Adipocyte (in vitro differentiated cells): ENCODE data around the gene TUSC2.
"Not testable (repeated sequence)": the region's sequence is repeated elsewhere in the genome, so short reads cannot be mapped to it uniquely, and the experiment has no call there.

Experiments used
- DNase-seq: peaks from one replicate; pipeline ENCODE4 v3.0.0-alpha.2; 2015; ENCODE audit warnings: low read depth
- H3K27me3 ChIP-seq: replicated peaks from 2 replicates; pipeline ENCODE4 v1.7.0; 2013; ENCODE audit warnings: mild to moderate bottlenecking, low read length, moderate library complexity; ENCODE audit not compliant: control insufficient read depth, insufficient read depth
- H3K36me3 ChIP-seq: 2 replicates; pipeline ENCODE4 v1.7.0; 2013; ENCODE audit warnings: low read length, mild to moderate bottlenecking, moderate library complexity; ENCODE audit not compliant: control insufficient read depth, insufficient read depth, severe bottlenecking
- H3K4me1 ChIP-seq: 2 replicates; pipeline ENCODE4 v1.7.0; 2013; ENCODE audit warnings: mild to moderate bottlenecking, low read length, moderate library complexity; ENCODE audit not compliant: control insufficient read depth, insufficient read depth
- H3K4me3 ChIP-seq: 2 replicates; pipeline ENCODE4 v1.7.0; 2013; ENCODE audit warnings: mild to moderate bottlenecking, low read length, moderate library complexity
- H3K9ac ChIP-seq: 2 replicates; pipeline ENCODE4 v1.7.0; 2013; ENCODE audit warnings: mild to moderate bottlenecking, low read length, moderate library complexity
- H3K9me3 ChIP-seq: 2 replicates; pipeline ENCODE4 v1.7.0; 2013; ENCODE audit warnings: mild to moderate bottlenecking, low read length, moderate library complexity; ENCODE audit not compliant: control insufficient read depth

Gene TUSC2

GRCh38 chr3:50287262-50287661 is 40.8 kb downstream of the TUSC2 start:
- H3K9ac ChIP-seq, result no peak overlapping the region
- no peak overlapping the region for H3K4me3 ChIP-seq
- no peak for DNase-seq
- no peaks in the 10 kb centered on the region for H3K9me3 ChIP-seq
- peaks cover 43% of the 10 kb centered on the region for H3K36me3 ChIP-seq
- peaks cover 7% of the 10 kb centered on the region for H3K4me1 ChIP-seq
- H3K27me3 ChIP-seq, result no peaks in the 10 kb centered on the region

GRCh38 chr3:50286322-50287227 is 41.4 kb downstream of the TUSC2 start:
- H3K27me3 ChIP-seq, result no peaks in the 10 kb centered on the region
- no peaks in the 10 kb centered on the region for H3K9me3 ChIP-seq
- peaks cover 6% of the 10 kb centered on the region for H3K4me1 ChIP-seq
- H3K4me3 ChIP-seq, result no peak overlapping the region
- peaks cover 43% of the 10 kb centered on the region for H3K36me3 ChIP-seq
- no peak overlapping the region for H3K9ac ChIP-seq
- DNase-seq, result no peak

DNA sequence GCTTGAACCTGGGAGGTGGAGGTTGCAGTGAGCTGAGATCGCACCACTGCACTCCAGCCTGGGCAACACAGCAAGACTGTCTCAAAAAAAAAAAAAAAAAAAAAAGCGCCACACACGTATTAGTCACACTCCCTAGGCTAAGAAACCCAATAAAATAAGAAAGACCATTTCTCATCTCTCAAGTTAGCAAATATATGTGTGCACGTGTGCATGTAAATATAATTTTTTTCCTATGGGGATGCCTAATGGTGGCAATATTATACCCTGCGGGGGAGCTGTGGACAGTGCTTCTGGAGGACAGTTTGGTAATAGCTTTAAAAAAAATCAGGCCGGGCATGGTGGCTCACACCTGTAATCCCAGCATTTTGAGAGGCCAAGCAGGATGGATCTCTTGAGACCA is 43.9 kb downstream of the TUSC2 start:
- not testable (repeated sequence) for H3K9ac ChIP-seq, H3K4me3 ChIP-seq, DNase-seq, H3K9me3 ChIP-seq, H3K27me3 ChIP-seq, H3K4me1 ChIP-seq
- peaks cover 26% of the 10 kb centered on the region for H3K36me3 ChIP-seq

- Histone ChIP-seq H3K36me3 (no peaks in the 10 kb centered on the region), H3K9me3 (no peaks in the 10 kb centered on the region), H3K27me3 (peaks cover 1% of the 10 kb centered on the region), H3K4me3 (no peak overlapping the region), H3K9ac (no peak overlapping the region), H3K4me1 (no peaks in the 10 kb centered on the region)
- DNase-seq, result no peak
Observed at GRCh38 chr3:50279255-50280016, 48.6 kb downstream of the TUSC2 start.

GRCh38 chr3:50278880-50279224 is 49.2 kb downstream of the TUSC2 start, which contains the start of gene LSMEM2:
LSMEM2 (plus strand) TSS chr3:50279087; CDS start chr3:50279114, 27 bp downstream.
- Histone ChIP-seq H3K9me3 (no peaks in the 10 kb centered on the region), H3K9ac (no peak within 1 kb of the TSS), H3K4me3 (no peak within 1 kb of the TSS), H3K27me3 (peaks cover 4% of the 10 kb centered on the region), H3K36me3 (no peaks in the 10 kb centered on the region), H3K4me1 (no peaks in the 10 kb centered on the region)
- DNase-seq, result no peak

- Histone ChIP-seq H3K9me3 (no peaks in the 10 kb centered on the region), H3K4me3 (no peak overlapping the region), H3K27me3 (peaks cover 7% of the 10 kb centered on the region), H3K36me3 (no peaks in the 10 kb centered on the region), H3K9ac (no peak overlapping the region), H3K4me1 (no peaks in the 10 kb centered on the region)
- DNase-seq, result no peak
Observed at GRCh38 chr3:50278123-50278879, 49.7 kb downstream of the TUSC2 start.

DNA sequence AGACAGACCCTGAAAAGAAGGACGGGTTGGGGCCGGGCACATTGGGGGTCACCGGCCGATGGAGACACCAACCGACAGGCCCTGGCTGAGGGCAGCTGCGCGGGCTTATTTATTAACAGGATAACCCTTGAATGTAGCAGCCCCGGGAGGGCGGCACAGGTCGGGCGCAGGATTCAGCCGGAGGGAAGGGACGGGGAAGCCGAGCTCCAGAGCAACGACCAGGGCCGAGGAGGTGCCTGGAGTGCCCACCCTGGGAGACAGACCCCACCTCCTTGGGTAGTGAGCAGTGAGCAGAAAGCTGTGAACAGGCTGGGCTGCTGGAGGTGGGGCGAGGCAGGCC is 51.3 kb downstream of the TUSC2 start:
- no peaks in the 10 kb centered on the region for H3K9me3 ChIP-seq
- DNase-seq, result no peak
- no peak overlapping the region for H3K4me3 ChIP-seq
- H3K4me1 ChIP-seq, result no peaks in the 10 kb centered on the region
- peaks cover 7% of the 10 kb centered on the region for H3K27me3 ChIP-seq
- H3K9ac ChIP-seq, result no peak overlapping the region
- H3K36me3 ChIP-seq, result no peaks in the 10 kb centered on the region

- Histone ChIP-seq H3K9me3 (no peaks in the 10 kb centered on the region), H3K4me1 (no peaks in the 10 kb centered on the region), H3K36me3 (no peaks in the 10 kb centered on the region), H3K27me3 (peaks cover 7% of the 10 kb centered on the region), H3K9ac (no peak overlapping the region), H3K4me3 (no peak overlapping the region)
- no peak for DNase-seq
Observed at GRCh38 chr3:50275996-50276761, 51.8 kb downstream of the TUSC2 start.

DNA sequence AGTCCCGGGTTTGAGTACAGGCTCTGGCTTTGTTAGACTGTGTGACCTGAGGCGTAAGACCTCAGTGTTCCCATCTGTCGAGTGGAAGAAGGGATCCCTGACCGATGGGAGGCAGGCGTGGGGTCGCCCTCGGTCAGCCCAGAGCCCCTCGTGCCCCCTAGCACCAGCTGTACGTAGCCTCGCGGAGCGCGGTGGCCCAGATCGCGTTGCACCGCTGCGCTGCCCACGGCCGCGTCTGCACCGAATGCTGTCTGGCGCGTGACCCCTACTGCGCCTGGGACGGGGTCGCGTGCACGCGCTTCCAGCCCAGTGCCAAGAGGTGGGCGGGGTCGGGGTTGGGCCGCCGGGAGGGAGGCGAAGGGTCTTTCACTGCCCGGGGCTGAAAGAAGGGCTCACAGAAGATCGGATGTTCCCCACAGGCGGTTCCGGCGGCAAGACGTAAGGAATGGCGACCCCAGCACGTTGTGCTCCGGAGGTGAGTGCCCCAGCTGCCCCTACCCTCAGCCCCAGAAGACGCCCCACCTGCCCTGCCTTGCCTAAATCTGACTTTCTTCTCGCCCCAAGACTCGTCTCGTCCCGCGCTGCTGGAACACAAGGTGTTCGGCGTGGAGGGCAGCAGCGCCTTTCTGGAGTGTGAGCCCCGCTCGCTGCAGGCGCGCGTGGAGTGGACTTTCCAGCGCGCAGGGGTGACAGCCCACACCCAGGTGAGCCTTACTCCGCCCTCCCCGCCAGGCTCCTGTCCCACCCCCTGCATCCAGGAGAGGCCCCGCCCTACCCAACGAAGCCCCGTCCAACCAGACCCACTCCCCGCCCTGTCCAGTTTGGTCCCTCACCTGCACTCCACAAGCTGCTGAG is 52.7 kb downstream of the TUSC2 start:
- DNase-seq, result no peak
- H3K9me3 ChIP-seq, result no peaks in the 10 kb centered on the region
- no peaks in the 10 kb centered on the region for H3K4me1 ChIP-seq
- H3K36me3 ChIP-seq, result no peaks in the 10 kb centered on the region
- peaks cover 7% of the 10 kb centered on the region for H3K27me3 ChIP-seq
- no peak overlapping the region for H3K4me3 ChIP-seq
- no peak overlapping the region for H3K9ac ChIP-seq
